CD4-positive, alpha-beta T cell treated with Interleukin-6 at 100 ng/mL for 8 hours (primary cell): Measurements from ENCODE around the gene THSD4.

Experiments used
- DNase-seq: peaks from one replicate; pipeline ENCODE4 v3.0.0-alpha.2; 2020; ENCODE audit warnings: mixed read lengths, low spot score

Gene THSD4

DNA sequence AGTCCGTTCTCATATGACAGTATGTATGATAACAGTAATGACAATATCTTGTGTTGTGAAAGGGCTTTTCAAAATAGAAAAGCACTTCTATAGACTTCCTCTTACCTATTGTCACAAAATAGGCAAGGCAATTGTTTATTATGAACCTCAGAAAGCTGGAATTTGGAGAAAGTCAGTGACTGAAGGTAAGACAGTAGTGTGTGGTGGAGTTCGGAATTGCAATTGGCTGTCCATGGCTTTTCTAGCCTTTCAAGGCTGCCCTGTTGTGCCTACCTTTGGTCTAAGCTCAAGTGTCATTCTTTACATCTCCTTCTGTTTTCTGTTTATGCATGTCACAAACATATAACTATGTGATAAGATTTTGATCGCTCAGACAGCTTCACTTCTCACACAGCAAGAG, 475.8 kb downstream of the THSD4 start:
- no peak for DNase-seq

DNA sequence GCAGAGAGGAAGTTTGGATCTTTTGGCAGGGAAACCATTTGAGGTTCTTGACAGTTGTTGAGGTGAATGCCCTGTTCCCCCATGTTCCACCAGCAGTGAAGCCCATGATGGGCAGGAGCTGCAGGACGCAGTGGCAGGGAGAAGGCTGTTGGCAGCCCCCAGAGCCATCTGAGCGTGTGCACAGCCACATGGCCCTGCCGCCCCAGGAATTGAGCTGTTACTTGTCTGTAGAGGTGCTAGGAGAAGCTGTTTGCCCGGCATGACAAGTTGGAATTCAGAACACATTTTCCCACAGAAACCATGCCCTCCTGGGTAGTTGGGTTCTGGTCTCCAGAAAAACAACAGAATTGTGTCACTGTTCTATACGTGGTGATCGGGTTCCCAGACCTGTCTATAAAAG, 476.9 kb downstream of the THSD4 start:
- no peak for DNase-seq

DNA sequence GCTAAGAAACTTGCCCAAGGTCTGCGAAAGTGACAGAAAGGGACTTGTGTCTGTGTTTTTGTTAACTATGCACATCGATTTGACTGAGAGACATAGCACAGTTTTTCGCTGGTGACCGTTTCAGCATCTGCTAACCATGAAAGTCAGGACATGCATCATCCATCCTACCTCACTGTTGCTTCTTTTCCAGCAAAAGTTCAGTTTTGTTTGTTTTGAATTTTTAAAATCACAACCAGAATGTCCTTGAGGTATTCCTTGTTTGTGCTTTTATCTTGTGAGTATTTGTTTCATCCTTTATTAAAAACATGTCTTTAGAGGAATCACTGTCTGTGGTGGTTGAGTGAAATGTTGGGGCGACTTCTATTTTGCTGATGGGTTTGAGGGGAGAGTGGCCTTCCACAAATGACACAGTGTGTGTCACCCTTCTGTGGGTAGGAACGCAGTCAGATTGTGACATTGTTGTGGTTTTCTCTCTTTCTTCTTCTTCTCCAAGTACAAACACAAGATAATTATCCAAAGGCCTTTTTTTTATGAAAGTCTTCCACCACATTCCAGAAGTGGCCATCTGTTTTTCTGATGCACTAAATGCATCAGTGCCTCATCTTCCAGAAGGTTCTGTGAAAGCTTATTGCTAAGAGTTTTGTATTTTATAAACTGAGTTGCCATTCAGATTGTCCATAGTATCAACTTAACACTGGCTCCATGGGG, 480.7 kb downstream of the THSD4 start:
- DNase-seq, result no peak

DNA sequence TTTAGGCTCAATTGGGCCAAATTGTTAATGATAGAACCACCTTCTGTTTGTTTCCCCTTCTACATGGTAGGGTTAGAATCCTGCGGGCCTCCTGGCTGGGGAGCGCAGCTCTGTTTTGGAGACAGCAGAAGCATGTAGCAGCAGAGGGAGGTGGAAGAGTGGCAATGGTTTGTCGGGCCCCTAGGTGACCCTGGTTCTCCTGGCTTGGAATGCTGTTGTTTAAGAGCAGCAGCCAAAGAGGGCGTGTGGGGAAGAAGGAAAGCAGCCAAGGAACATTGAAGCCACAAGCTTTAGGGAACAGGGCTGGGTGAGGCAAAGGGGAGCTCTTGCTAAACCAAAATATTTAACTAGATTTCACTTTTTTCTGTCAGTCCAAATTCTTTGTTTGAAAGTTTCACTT, 481.4 kb downstream of the THSD4 start:
- no peak for DNase-seq

DNA sequence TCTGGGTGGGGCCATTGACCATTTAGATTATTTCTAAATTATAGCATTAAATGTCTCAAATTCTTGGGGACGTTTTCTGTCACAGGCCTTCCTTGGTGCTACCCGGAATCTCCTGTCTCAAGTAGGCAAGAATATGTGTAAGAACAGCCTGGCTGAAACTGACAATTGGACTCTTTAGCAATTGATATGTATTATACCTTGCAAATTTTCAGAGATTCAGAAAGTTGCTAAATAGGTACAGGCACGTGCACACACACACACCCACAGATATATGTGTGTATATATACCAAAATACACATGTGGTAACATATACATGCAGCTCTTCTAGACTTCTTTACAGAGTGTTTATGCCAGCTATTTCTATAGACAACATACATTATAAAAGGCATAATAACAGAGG, 481.9 kb downstream of the THSD4 start:
- no peak for DNase-seq

DNA sequence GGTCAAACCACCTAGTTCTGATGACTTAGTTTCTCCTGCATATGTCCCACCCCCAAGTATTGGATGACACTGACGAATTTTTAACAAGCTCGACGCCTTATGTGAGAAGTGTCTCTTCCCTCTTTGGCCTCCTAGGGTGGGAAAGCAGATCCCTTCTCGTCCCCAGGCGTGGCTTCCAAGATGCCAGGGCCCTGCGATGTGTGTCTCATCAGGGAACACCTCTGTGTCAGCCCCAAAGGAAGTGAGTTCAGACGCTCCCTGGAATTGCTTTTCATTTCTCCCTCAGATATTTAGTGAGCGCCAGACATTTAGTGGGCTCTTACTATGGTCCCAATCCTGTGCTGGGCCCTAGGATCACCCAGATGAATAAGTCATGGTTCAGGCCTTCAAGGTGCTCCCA, 482.4 kb downstream of the THSD4 start:
- DNase-seq, result no peak

DNA sequence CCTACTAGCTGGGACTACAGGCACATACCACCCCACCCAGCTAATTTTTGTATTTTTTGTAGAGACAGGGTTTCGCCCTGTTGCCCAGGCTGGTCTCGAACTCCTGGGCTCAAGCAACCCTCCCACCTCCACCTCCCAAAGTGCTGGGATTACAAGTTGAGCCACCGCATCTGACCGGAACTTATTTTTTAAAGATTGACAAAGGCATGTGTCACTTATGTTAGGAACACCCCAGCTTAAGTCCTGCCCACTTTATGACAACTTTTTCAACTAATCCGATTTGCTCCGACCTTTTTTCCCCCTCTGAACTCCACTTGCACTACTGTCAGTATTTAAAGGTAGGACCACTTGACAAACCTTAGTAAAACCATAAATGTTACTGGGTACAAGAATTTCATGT, 483.5 kb downstream of the THSD4 start:
- no peak for DNase-seq

DNA sequence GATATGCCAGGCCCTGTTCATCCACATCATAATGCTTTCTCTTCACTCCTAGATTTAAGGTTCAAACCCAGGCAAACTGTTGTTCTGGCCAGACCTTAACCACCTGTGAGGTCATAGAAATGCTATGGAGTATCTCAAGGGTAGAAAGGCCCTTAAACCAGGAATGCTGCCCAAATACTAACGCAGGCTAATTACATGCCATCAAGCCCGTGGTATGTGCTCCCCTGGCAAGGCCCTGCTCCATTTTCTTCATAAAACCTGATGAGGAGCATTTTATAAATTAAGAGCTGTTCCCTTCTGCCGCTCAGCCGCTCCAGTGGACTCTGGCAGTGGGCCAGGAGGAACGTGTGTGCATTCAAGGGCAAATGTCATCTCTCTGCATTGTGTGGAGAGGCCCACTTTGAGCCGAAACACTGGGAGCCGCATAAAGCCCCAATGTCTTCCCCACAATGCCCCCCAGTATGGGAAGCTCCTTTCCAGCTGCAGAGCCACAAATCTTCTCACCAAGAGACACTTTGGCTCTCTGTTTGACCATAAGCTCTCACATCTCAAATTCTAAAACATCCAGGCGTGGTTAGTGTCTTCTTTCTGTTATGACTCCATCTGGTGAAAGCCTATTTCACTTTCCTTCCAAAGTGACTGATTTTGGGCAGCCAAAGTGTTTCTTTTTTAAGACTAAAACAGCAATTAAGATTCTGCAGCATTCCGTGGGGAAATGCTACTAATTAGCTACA, 484.3 kb downstream of the THSD4 start:
- no peak for DNase-seq

DNA sequence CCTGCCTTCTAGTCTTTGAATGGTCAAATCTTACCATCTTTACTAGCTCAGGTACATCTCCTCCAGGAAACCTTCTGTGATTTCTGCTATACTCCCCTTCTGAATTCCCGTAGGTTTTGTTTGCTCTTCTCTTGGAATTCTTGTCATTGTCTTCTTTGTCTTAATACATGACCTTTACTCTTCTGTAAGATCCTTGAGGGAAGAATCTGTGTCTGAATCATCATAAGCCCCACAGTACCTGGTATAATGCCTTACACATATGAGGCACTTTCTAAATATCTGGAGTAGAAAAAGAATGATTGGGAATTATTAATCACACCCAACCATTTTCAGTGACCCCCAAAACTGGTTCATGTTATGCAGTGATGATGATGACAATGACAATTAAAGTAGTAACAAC, 485.0 kb downstream of the THSD4 start:
- no peak for DNase-seq

DNA sequence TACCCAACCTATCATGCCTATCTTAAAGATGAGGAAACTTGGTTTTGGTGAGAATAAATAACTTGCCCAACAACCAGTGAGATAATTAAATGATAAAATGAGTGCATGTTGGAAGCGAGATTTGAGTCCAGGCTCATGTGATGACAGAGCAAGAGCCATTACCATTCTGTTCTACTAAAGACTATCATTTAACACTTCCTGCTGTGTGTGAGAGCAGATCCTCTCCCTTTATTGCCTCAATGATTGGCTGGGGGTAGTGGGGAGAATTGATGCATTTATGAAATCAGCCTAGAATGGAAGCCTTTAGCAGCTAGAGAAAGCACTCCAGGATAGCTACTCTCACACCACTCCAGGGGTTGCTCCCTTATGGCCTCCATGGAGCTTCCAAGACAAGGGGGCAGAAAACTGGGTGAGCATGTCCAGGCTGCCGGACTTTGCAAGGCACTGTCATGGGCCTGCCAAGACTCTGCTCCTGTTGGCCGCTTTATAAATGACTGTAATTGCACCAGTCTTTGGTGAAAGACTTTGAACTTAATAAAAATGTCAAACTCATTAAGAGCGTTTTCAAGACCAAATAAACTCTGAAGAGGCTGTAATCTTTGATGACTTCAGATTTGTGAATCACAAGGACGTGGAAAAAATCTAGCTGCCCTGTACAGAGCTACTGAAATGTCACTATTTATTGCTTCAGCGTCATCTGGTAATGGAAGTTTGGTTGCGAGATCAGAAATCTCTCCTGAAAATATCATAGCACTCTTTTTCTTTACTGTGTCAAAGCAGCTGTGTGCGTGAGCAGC, 486.0 kb downstream of the THSD4 start:
- DNase-seq, result no peak

DNA sequence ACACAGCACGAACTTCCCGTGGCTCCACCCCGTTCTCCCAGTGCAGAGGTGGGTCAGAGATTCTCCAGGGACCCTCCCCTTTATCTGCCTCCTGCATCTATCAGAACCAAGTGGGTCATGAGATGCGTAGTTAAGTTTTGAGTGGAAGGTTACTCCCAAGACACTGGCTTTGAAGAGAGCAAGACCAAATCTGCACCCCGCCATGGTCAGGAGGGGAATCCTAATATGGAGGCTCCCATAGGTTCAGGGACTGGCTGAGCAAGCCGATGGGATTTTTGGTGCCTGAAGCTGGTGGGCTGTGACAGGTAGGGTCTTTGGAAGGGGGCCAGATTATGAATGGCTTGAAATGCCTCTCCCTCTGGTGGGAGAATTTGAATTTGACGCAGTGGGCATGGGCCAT, 488.1 kb downstream of the THSD4 start:
- no peak for DNase-seq

DNA sequence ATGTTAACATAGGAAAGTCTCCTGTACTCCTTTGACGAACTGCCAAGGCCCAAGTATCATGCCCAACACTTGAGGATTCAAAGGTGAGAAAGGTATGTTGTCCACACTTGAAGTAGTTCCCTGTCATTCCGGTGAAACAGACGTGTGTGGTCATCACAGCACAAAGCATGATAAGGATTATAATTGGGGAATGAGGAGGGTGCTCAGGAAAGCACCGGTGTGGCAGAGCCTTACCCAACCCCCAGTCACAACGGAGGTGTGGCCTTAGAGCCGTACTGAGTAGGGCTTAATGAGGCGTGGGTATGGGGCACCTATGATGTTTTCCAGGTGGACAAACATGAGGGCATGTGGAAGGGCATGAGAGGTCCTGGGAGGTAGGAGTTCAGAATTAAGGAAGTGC, 492.1 kb downstream of the THSD4 start:
- no peak for DNase-seq

DNA sequence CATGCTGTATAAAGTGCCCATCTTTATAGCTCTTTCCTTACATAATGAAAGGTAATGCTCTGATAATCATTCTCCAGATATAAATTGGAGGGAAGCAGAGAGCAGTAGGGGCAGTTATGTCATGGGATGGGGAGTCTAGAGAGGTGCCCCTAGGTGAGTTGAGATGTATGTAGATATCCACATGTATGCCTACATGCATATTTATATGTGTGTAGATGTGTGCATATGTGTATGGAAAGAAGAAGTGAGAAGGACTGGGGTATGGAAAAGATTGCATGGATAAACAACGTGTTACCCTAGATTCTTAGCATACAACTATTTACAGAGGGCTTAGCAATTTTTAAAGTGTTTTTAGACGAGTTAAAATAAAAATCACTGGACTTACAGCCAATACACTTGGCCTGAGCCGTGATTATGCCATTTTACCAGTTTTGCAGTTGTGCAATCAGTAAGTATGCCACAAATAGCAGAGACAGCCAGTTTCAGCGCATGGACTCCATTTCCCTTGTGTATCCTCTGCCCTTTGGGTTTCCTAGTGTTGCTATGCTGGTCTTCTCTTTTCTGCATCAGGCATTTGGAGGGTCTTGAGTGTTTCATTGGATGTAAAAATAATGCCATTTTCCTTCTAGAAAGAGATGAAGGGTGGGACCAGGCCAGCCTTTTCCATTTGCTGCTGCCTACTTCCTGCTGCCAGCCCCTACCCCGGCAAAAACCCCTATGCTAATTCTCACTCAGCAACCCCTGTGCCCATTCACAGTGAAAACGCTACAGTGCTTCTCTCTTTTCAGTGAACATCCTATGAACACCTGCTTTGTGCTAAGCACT, 495.7 kb downstream of the THSD4 start:
- DNase-seq, result no peak

DNA sequence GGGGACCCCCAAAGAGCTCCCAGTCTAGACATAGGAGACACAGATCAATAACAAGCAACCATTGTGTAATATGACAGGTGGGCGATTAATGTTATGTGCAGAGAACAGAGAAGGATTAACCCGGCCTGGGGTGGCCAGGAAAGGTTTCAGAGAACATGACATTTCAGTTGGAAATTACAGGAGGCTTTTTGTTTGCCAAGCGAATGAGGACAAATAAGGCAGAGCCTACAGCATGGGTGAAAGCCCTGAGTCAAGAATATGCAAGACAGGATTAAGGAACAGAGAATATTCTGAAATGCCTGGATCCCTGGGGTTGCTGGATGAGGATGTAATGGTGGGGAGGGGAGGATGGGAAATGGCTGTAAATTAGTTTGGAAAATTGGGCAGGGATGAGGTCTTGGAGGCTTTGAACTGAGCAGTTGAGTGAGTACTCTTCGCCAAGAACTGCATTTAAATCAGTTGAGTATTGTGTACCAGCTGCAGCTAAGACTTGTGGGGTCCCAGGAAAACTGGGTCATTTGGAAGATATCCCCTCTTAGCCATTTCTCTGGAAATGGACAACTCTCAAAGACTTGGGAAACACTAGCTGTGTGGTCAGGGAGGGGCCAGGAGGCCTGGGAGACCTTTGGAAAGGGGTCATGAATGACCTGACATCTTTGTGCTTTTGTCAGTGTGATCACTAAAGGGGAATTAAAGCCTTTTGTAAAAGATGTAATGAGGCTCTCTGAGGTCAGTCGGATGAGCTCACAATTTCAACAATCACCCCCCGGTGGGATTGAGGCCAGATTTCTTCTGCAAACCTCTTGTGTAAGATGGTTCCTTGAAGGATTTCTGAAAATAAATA, 496.5 kb downstream of the THSD4 start:
- no peak for DNase-seq

DNA sequence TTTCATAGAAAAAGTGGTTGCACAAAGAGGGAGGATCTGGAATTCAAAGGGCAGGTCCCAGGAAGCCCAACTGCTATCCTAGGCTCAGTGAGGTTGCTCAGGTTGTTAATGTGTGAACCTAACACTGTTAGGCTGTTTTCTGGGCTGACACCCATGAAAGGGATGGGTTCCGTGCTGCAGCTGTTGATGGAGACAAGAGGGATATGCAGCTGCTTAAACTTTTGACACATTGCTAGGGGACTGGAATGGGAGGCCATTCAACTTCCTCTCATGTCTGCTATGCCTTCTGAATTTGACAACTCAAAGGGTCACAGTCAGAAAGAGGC, 497.1 kb downstream of the THSD4 start:
- no peak for DNase-seq

DNA sequence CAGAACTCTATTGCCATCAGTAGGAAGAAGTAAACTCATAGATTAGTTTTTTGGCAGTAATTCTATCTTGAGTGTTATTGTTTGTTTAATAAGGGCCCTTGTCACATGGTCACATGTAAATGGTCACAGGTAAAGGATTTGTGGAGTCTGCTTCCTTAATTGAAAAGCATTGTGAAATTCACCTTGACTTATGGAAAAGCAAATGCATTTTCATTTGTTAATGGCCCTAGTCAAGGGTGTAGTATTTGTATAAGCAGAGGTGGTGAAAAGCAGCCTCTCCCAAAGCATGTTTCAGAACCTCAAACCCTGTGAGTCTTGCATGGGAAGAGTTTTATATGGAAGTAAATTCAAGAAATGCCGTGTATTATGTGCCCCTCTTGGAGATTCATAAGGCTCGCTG, 497.6 kb downstream of the THSD4 start:
- DNase-seq, result no peak

DNA sequence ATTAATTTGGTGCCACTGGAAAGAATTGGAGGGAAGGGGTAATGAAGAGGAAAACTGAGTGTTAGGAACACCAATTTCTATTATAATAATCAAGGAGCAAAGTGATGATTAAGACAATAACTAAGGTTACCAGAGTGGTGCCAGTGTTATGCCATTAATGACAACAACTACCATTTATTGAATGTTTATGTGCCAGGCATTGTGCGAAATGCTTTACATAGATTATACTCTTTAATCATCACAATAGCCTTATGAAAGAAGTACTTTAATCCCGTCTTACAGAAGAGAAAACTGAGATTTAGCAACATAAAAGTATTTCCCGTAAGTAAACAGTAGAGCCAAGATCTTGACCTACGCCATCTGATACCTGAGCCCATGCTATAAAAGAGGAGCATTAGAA, 507.8 kb downstream of the THSD4 start:
- no peak for DNase-seq

DNA sequence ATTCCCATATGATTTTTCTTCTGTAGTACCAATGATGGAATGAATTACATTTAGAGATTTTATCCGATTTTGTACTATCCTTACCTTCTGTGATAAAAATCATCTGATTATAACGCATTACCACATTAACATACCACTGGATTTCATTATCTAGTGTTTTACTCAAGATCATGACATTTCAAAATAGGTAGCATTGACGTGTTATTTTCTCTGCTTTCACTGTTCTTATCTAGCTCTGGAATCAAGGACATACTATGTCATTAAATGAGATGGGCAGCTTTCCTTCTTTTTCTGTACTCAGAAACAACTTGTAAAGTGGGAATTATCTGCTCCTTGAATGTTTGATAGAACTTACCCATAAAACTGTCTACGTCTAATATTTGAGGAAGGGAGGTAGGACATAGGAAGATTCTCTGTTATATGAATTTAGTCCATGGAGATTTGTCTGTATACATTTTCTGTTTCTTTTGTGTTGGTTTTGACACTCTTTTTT, 511.4 kb downstream of the THSD4 start:
- no peak for DNase-seq

DNA sequence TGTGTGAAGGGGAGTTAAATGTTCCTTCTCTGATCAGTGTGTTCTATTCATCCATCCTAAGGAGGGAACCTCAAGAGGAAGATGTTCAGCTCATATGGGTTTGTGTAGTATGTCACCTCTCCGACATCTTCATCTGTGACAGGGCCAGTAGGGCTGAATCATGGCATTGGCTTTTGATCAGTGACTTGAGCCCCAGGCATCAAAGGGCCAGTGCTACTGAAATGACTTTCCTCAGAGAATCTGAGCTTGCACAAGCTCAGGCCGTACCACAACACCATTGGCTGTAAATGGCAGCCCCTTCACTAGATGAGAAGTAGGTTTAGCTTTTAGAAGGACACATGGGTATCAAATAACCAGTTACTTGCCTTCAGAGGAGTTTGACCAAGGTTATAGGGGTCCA, 511.9 kb downstream of the THSD4 start:
- DNase-seq, result no peak

DNA sequence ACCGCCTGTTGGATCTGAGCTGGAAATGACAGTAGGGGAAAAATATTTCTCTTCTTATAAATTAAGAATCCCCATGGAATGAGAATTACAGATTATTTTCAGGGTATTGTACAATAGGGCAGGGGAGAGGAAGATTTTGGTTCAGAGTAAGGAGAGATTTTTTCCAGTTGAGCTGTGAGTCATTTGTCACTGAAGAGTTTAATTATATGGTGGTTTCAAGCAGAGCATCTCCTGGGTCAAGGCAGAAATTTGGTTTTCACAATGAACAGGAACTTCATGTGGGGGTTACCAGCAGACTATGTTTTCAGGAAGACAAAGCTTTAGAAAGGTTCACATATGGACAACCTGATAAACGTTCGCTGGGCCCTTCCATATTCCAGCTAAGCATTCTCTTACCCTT, 512.3 kb downstream of the THSD4 start:
- no peak for DNase-seq
